Keratinocyte (primary cell): Measurements from ENCODE around the gene WIPF3. TPM values are rescaled to one million over a fixed set of nuclear protein-coding genes. Genes with fewer than 3 reads are reported as not detected.

Experiments
- DNase-seq: peaks from one replicate; pipeline ENCODE4 v3.0.0-alpha.2; 2011; ENCODE audit warnings: low read depth, missing footprints, low spot score
- FAIRE-seq: peaks from 2 replicates; lab custom pipeline; 2011; peaks lifted over from hg19 to GRCh38; lab: Jason Lieb, UNC
- H2AFZ ChIP-seq: 2 replicates; pipeline ENCODE4 v1.6.0; 2012; ENCODE audit warnings: low read length, control low read depth, inconsistent platforms; ENCODE audit not compliant: control insufficient read depth
- H3K27ac ChIP-seq: 2 replicates; pipeline ENCODE4 v1.5.1; 2011; ENCODE audit warnings: low read length; ENCODE audit not compliant: control insufficient read depth, insufficient read depth
- H3K27me3 ChIP-seq: 3 replicates; pipeline ENCODE4 v1.6.0; 2011; ENCODE audit warnings: low read length; ENCODE audit not compliant: control insufficient read depth, insufficient read depth; ENCODE audit errors: extremely low read depth
- H3K36me3 ChIP-seq, 2 experiments: 2 replicates in 1 of 2; 3 replicates in 1 of 2; pipeline ENCODE4 v1.5.1; 2011; ENCODE audit warnings: low read length in 2 of 2, mild to moderate bottlenecking in 1 of 2; ENCODE audit not compliant: control insufficient read depth in 2 of 2, insufficient read depth in 2 of 2; ENCODE audit errors: extremely low read depth in 1 of 2
- H3K4me1 ChIP-seq: 3 replicates; pipeline ENCODE4 v1.5.1; 2011; ENCODE audit warnings: low read length; ENCODE audit not compliant: control insufficient read depth, insufficient read depth; ENCODE audit errors: extremely low read depth
- H3K4me2 ChIP-seq: 3 replicates; pipeline ENCODE4 v1.6.0; 2011; ENCODE audit warnings: low read depth, low read length; ENCODE audit not compliant: control insufficient read depth, insufficient read depth; ENCODE audit errors: extremely low read depth
- H3K4me3 ChIP-seq, 3 experiments: fragments of 200-600 bp in 1 of 3; sonication (generic) in 1 of 3; 2 replicates in 2 of 3; 3 replicates in 1 of 3; pipeline ENCODE4 v1.5.1; 2011 to 2016; ENCODE audit warnings: low read length in 3 of 3, mild to moderate bottlenecking in 3 of 3, control low read depth in 2 of 3, inconsistent platforms in 1 of 3, low read depth in 1 of 3, mixed read lengths in 1 of 3, mixed run types in 1 of 3, moderate library complexity in 1 of 3; ENCODE audit not compliant: control insufficient read depth in 2 of 3, insufficient read depth in 2 of 3; ENCODE audit errors: extremely low read depth in 1 of 3
- H3K79me2 ChIP-seq: 2 replicates; pipeline ENCODE4 v1.6.0; 2012; ENCODE audit warnings: low read length; ENCODE audit not compliant: control insufficient read depth, insufficient read depth
- H3K9ac ChIP-seq: 3 replicates; pipeline ENCODE4 v1.6.0; 2011; ENCODE audit warnings: low read length; ENCODE audit not compliant: control insufficient read depth, insufficient read depth; ENCODE audit errors: extremely low read depth
- H3K9me1 ChIP-seq: 3 replicates; pipeline ENCODE4 v1.6.0; 2011; ENCODE audit warnings: low read length; ENCODE audit not compliant: control insufficient read depth, insufficient read depth; ENCODE audit errors: extremely low read depth
- H3K9me3 ChIP-seq: 2 replicates; pipeline ENCODE4 v1.5.1; 2012; ENCODE audit warnings: low read depth, low read length; ENCODE audit not compliant: control insufficient read depth
- H4K20me1 ChIP-seq: 3 replicates; pipeline ENCODE4 v1.6.0; 2011; ENCODE audit warnings: low read length; ENCODE audit not compliant: control insufficient read depth, insufficient read depth; ENCODE audit errors: extremely low read depth
- CTCF ChIP-seq, 3 experiments: IDR thresholded peaks in 1 of 3; conservative IDR thresholded peaks in 1 of 3; optimal IDR thresholded peaks in 1 of 3; 2 replicates in 2 of 3; 3 replicates in 1 of 3; pipeline versions ENCODE3 to v1.5.1; 2011; ENCODE audit warnings: low read length in 3 of 3, mild to moderate bottlenecking in 3 of 3, moderate library complexity in 2 of 3, control low read depth in 1 of 3, inconsistent platforms in 1 of 3; ENCODE audit not compliant: insufficient read depth in 2 of 3; ENCODE audit errors: extremely low read depth in 1 of 3
- EZH2 ChIP-seq: IDR thresholded peaks from one replicate; pipeline ENCODE4 v1.6.1; 2012; ENCODE audit warnings: inconsistent platforms, mild to moderate bottlenecking, low read length, moderate library complexity
- dilution Hi-C: fragments of 300-500 bp; cut with MboI; formaldehyde crosslinking; loops from one replicate; pipeline ENCODE4 v1.7.0; 2020; ENCODE audit warnings: low sequenced_read_pairs; ENCODE audit not compliant: extremely low pct_ligation_motif_present
- polyA plus RNA-seq, 5 experiments: library from polyadenylated mRNA; depleted of rRNA in 3 of 5; stranded (reverse) in 3 of 5; stranded (forward) in 1 of 5; unstranded in 1 of 5; fragments of >200 nt; gene quantifications; 1 replicate in 1 of 5; 2 replicates in 3 of 5; 3 replicates in 1 of 5; pipeline versions ENCODE4 v1.2.1 to v1.2.3, GENCODE V29; 2011 to 2012; ENCODE audit warnings: missing spikeins in 2 of 5, low read depth in 1 of 5, low replicate concordance in 1 of 5

WIPF3 gene
- polyA plus RNA-seq, 1 donor (not counting 4 experiments of a cell fraction or from before 2014, with no cell fraction given): 0.04 TPM

- no peaks in the 10 kb centered on the region for H3K9me3 ChIP-seq
- no peak overlapping the region for H3K9ac ChIP-seq
- DNase-seq: no peak
- dilution Hi-C loops: no loop called here
- H3K4me2 ChIP-seq: no peak overlapping the region
- TF ChIP-seq EZH2 (no peak), CTCF (optimal IDR thresholded peaks at IDR 0.05 in 1 of 3, IDR thresholded peaks at IDR 0.05 in 1 of 3, conservative IDR thresholded peaks at IDR 0.05 in 1 of 3; ENCODE audit: extremely low read depth in 1 of 3, insufficient read depth in 2 of 3, low read length in 3 of 3) (no peak)
- no peaks in the 10 kb centered on the region for H4K20me1 ChIP-seq
- no peak for FAIRE-seq
- H3K79me2 ChIP-seq: no peaks in the 10 kb centered on the region
- no peak overlapping the region for H3K4me3 ChIP-seq
- H3K9me1 ChIP-seq: no peaks in the 10 kb centered on the region
- no peaks in the 10 kb centered on the region for H3K4me1 ChIP-seq
- no peak overlapping the region for H2AFZ ChIP-seq
- H3K27me3 ChIP-seq: peaks cover 10% of the 10 kb centered on the region
- H3K36me3 ChIP-seq: no peaks in the 10 kb centered on the region
- H3K27ac ChIP-seq: no peak overlapping the region
Measured at GRCh38 chr7:29900745-29901144, 94.4 kb downstream of the WIPF3 start.

GRCh38 chr7:29906200-29907022 lies 100.1 kb downstream of the WIPF3 start:
- no peaks in the 10 kb centered on the region for H3K36me3 ChIP-seq
- no peaks in the 10 kb centered on the region for H4K20me1 ChIP-seq
- H3K4me3 ChIP-seq: no peak overlapping the region
- no peak for TF ChIP-seq EZH2
- no peak for TF ChIP-seq CTCF (optimal IDR thresholded peaks at IDR 0.05 in 1 of 3, IDR thresholded peaks at IDR 0.05 in 1 of 3, conservative IDR thresholded peaks at IDR 0.05 in 1 of 3; ENCODE audit: extremely low read depth in 1 of 3, insufficient read depth in 2 of 3, low read length in 3 of 3)
- no peaks in the 10 kb centered on the region for H3K4me1 ChIP-seq
- H3K27ac ChIP-seq: no peak overlapping the region
- H3K79me2 ChIP-seq: no peaks in the 10 kb centered on the region
- FAIRE-seq (no peak), DNase-seq (no peak)
- H3K9me3 ChIP-seq: no peaks in the 10 kb centered on the region
- dilution Hi-C loops: no loop called here
- no peak overlapping the region for H2AFZ ChIP-seq
- H3K4me2 ChIP-seq: no peak overlapping the region
- H3K27me3 ChIP-seq: no peaks in the 10 kb centered on the region
- no peak overlapping the region for H3K9ac ChIP-seq
- no peaks in the 10 kb centered on the region for H3K9me1 ChIP-seq
